ENCODE results near the gene C1QTNF8.

Gene C1QTNF8

GRCh38 chr16:1080801-1081733 is 15.0 kb downstream of the C1QTNF8 start:
- Mint-ChIP-seq H3K27me3 (peaks cover 48% of the 10 kb centered on the region), H3K36me3 (ENCODE audit: insufficient read depth) (peaks cover 2% of the 10 kb centered on the region), H3K27ac (ENCODE audit: low read depth) (no peak overlapping the region), H3K4me1 (no peaks in the 10 kb centered on the region), H3K9me3 (no peaks in the 10 kb centered on the region), H3K4me3 (no peak overlapping the region)
- ATAC-seq (replicated peaks; ENCODE audit: extremely low read depth, poor library complexity, severe bottlenecking) (no peak), DNase-seq (ENCODE audit: low spot score in 2 of 2) (no peak)

GRCh38 chr16:1079786-1080525 is 16.1 kb downstream of the C1QTNF8 start:
- no peak for DNase-seq (ENCODE audit: low spot score in 2 of 2)
- ATAC-seq (replicated peaks; ENCODE audit: extremely low read depth, poor library complexity, severe bottlenecking): no peak
- Mint-ChIP-seq H3K4me3 (no peak overlapping the region), H3K4me1 (no peaks in the 10 kb centered on the region), H3K27ac (ENCODE audit: low read depth) (no peak overlapping the region), H3K9me3 (no peaks in the 10 kb centered on the region), H3K36me3 (ENCODE audit: insufficient read depth) (peaks cover 2% of the 10 kb centered on the region), H3K27me3 (peaks cover 42% of the 10 kb centered on the region)

GRCh38 chr16:1079341-1079740 is 16.7 kb downstream of the C1QTNF8 start:
- no peaks in the 10 kb centered on the region for H3K36me3 Mint-ChIP-seq (ENCODE audit: insufficient read depth)
- H3K27me3 Mint-ChIP-seq: peaks cover 36% of the 10 kb centered on the region
- H3K27ac Mint-ChIP-seq (ENCODE audit: low read depth): no peak overlapping the region
- ATAC-seq (replicated peaks; ENCODE audit: extremely low read depth, poor library complexity, severe bottlenecking) (no peak), DNase-seq (ENCODE audit: low spot score in 2 of 2) (no peak)
- no peaks in the 10 kb centered on the region for H3K4me1 Mint-ChIP-seq
- H3K9me3 Mint-ChIP-seq: no peaks in the 10 kb centered on the region
- H3K4me3 Mint-ChIP-seq: no peak overlapping the region

GRCh38 chr16:1078579-1079021 is 17.4 kb downstream of the C1QTNF8 start:
- Mint-ChIP-seq H3K9me3 (no peaks in the 10 kb centered on the region), H3K36me3 (ENCODE audit: insufficient read depth) (no peaks in the 10 kb centered on the region), H3K27ac (ENCODE audit: low read depth) (no peak overlapping the region), H3K27me3 (peaks cover 28% of the 10 kb centered on the region), H3K4me1 (no peaks in the 10 kb centered on the region), H3K4me3 (no peak overlapping the region)
- no peak for ATAC-seq (replicated peaks; ENCODE audit: extremely low read depth, poor library complexity, severe bottlenecking)
- no peak for DNase-seq (ENCODE audit: low spot score in 2 of 2)

- no peak for ATAC-seq (replicated peaks; ENCODE audit: extremely low read depth, poor library complexity, severe bottlenecking)
- Mint-ChIP-seq H3K9me3 (no peaks in the 10 kb centered on the region), H3K27me3 (peaks cover 28% of the 10 kb centered on the region), H3K36me3 (ENCODE audit: insufficient read depth) (no peaks in the 10 kb centered on the region), H3K27ac (ENCODE audit: low read depth) (no peak overlapping the region), H3K4me3 (no peak overlapping the region), H3K4me1 (no peaks in the 10 kb centered on the region)
- no peak for DNase-seq (ENCODE audit: low spot score in 2 of 2)
Measured at GRCh38 chr16:1077877-1078578, 18.0 kb downstream of the C1QTNF8 start.

GRCh38 chr16:1076801-1077576 is 19.1 kb downstream of the C1QTNF8 start:
- Mint-ChIP-seq H3K4me1 (no peaks in the 10 kb centered on the region), H3K36me3 (ENCODE audit: insufficient read depth) (no peaks in the 10 kb centered on the region), H3K27me3 (peaks cover 20% of the 10 kb centered on the region), H3K4me3 (no peak overlapping the region), H3K9me3 (no peaks in the 10 kb centered on the region), H3K27ac (ENCODE audit: low read depth) (no peak overlapping the region)
- DNase-seq (ENCODE audit: low spot score in 2 of 2) (no peak), ATAC-seq (replicated peaks; ENCODE audit: extremely low read depth, poor library complexity, severe bottlenecking) (no peak)

GRCh38 chr16:1075546-1075945 is 20.5 kb downstream of the C1QTNF8 start:
- DNase-seq (ENCODE audit: low spot score in 2 of 2) (no peak), ATAC-seq (replicated peaks; ENCODE audit: extremely low read depth, poor library complexity, severe bottlenecking) (no peak)
- Mint-ChIP-seq H3K36me3 (ENCODE audit: insufficient read depth) (no peaks in the 10 kb centered on the region), H3K4me3 (no peak overlapping the region), H3K9me3 (no peaks in the 10 kb centered on the region), H3K27me3 (peaks cover 18% of the 10 kb centered on the region), H3K4me1 (no peaks in the 10 kb centered on the region), H3K27ac (ENCODE audit: low read depth) (no peak overlapping the region)

- Mint-ChIP-seq H3K4me1 (no peaks in the 10 kb centered on the region), H3K4me3 (no peak overlapping the region), H3K27me3 (peaks cover 26% of the 10 kb centered on the region), H3K27ac (ENCODE audit: low read depth) (no peak overlapping the region), H3K36me3 (ENCODE audit: insufficient read depth) (no peaks in the 10 kb centered on the region), H3K9me3 (no peaks in the 10 kb centered on the region)
- ATAC-seq (replicated peaks; ENCODE audit: extremely low read depth, poor library complexity, severe bottlenecking) (no peak), DNase-seq (ENCODE audit: low spot score in 2 of 2) (no peak)
Measured at GRCh38 chr16:1074379-1074649, 21.7 kb downstream of the C1QTNF8 start.

GRCh38 chr16:1073566-1074378 is 22.3 kb downstream of the C1QTNF8 start:
- H3K4me3 Mint-ChIP-seq: no peak overlapping the region
- no peak overlapping the region for H3K27ac Mint-ChIP-seq (ENCODE audit: low read depth)
- ATAC-seq (replicated peaks; ENCODE audit: extremely low read depth, poor library complexity, severe bottlenecking) (no peak), DNase-seq (ENCODE audit: low spot score in 2 of 2) (no peak)
- peaks cover 26% of the 10 kb centered on the region for H3K27me3 Mint-ChIP-seq
- H3K4me1 Mint-ChIP-seq: no peaks in the 10 kb centered on the region
- H3K9me3 Mint-ChIP-seq: no peaks in the 10 kb centered on the region
- H3K36me3 Mint-ChIP-seq (ENCODE audit: insufficient read depth): no peaks in the 10 kb centered on the region

- Mint-ChIP-seq H3K4me1 (no peaks in the 10 kb centered on the region), H3K36me3 (ENCODE audit: insufficient read depth) (no peaks in the 10 kb centered on the region), H3K27ac (ENCODE audit: low read depth) (no peak overlapping the region), H3K9me3 (no peaks in the 10 kb centered on the region), H3K4me3 (no peak overlapping the region), H3K27me3 (peaks cover 26% of the 10 kb centered on the region)
- ATAC-seq (replicated peaks; ENCODE audit: extremely low read depth, poor library complexity, severe bottlenecking) (no peak), DNase-seq (ENCODE audit: low spot score in 2 of 2) (no peak)
Measured at GRCh38 chr16:1073262-1073558, 22.8 kb downstream of the C1QTNF8 start.

GRCh38 chr16:1072526-1073261 is 23.4 kb downstream of the C1QTNF8 start, which contains the start of gene SSTR5:
Gene SSTR5 (plus strand): TSS chr16:1072747. CDS start chr16:1078869, 6,122 bp downstream.
- peaks cover 28% of the 10 kb centered on the region for H3K27me3 Mint-ChIP-seq
- no peak within 1 kb of the TSS for H3K27ac Mint-ChIP-seq (ENCODE audit: low read depth)
- H3K4me1 Mint-ChIP-seq: peaks cover under 1% of the 10 kb centered on the region
- ATAC-seq (replicated peaks; ENCODE audit: extremely low read depth, poor library complexity, severe bottlenecking) (no peak), DNase-seq (ENCODE audit: low spot score in 2 of 2) (no peak)
- H3K4me3 Mint-ChIP-seq: no peak within 1 kb of the TSS
- no peaks in the 10 kb centered on the region for H3K9me3 Mint-ChIP-seq
- H3K36me3 Mint-ChIP-seq (ENCODE audit: insufficient read depth): peaks cover 1% of the 10 kb centered on the region
